DND-41 (cell line): ENCODE data around the gene CLN5.

Experiments
- EZH2 ChIP-seq: IDR thresholded peaks from 3 replicates; pipeline ENCODE4 v1.6.1; 2012; ENCODE audit warnings: borderline replicate concordance, low read depth, mild to moderate bottlenecking, moderate library complexity, low read length, inconsistent platforms; ENCODE audit not compliant: severe bottlenecking
- TF ChIP-seq, protein P1 (sequence below): IDR thresholded peaks from 2 replicates; pipeline ENCODE4 v1.5.1; 2012; ENCODE audit warnings: borderline replicate concordance, low read length, moderate library complexity, mild to moderate bottlenecking; ENCODE audit not compliant: poor library complexity, severe bottlenecking; ENCODE audit errors: extremely low read depth

GRCh38 chr13:76948149-76948548 lies 43.7 kb upstream of the CLN5 start, which contains the start of gene ACOD1:
- TF ChIP-seq, protein P1, sequence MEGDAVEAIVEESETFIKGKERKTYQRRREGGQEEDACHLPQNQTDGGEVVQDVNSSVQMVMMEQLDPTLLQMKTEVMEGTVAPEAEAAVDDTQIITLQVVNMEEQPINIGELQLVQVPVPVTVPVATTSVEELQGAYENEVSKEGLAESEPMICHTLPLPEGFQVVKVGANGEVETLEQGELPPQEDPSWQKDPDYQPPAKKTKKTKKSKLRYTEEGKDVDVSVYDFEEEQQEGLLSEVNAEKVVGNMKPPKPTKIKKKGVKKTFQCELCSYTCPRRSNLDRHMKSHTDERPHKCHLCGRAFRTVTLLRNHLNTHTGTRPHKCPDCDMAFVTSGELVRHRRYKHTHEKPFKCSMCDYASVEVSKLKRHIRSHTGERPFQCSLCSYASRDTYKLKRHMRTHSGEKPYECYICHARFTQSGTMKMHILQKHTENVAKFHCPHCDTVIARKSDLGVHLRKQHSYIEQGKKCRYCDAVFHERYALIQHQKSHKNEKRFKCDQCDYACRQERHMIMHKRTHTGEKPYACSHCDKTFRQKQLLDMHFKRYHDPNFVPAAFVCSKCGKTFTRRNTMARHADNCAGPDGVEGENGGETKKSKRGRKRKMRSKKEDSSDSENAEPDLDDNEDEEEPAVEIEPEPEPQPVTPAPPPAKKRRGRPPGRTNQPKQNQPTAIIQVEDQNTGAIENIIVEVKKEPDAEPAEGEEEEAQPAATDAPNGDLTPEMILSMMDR = no peak
- no peak for TF ChIP-seq EZH2
